ENCODE results near the gene UBE2QL1. TPM values are rescaled to one million over a fixed set of nuclear protein-coding genes. Genes with fewer than 3 reads are reported as not detected.

Gene UBE2QL1
- total RNA-seq, 4 donors from 2014 or later = 0.15 to 1.4 (median 0.28) TPM

DNA sequence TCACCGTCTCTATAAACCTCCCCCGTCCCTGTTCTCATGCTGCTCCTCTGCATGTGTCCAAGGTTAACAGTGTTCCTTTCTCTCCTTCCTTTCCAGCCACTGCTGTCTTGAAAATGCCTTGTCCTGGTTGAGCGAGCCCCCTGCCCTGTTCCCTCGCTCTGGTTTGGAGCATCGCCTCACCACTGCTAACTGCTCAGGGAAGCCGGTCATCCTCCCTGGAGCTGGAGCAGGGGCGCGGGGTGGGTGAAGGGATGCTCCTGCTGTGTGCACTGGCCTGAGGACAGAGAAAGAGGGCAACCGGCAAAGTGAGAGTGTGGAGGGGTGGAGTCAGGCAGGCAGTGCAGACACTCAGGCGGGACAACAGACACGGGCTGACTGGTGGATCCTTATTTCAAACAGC, 19.4 kb downstream of the UBE2QL1 start:
- no peak overlapping the region for H3K27ac ChIP-seq
- no peaks in the 10 kb centered on the region for H3K4me1 ChIP-seq
- H3K27me3 ChIP-seq = peaks cover 40% of the 10 kb centered on the region
- H3K4me3 ChIP-seq = no peak overlapping the region
- H3K9me3 ChIP-seq = peaks cover 0 to 9% (median 0%) of the 10 kb centered on the region in 3 donors
- H3K36me3 ChIP-seq = no peaks in the 10 kb centered on the region
- WGBS, 2 donors (ENCODE audit: low coverage in 1 of 2) = 16 to 33% methylated on average over 1 to 4 of the region's 11 CpGs
- TF ChIP-seq, protein P1, sequence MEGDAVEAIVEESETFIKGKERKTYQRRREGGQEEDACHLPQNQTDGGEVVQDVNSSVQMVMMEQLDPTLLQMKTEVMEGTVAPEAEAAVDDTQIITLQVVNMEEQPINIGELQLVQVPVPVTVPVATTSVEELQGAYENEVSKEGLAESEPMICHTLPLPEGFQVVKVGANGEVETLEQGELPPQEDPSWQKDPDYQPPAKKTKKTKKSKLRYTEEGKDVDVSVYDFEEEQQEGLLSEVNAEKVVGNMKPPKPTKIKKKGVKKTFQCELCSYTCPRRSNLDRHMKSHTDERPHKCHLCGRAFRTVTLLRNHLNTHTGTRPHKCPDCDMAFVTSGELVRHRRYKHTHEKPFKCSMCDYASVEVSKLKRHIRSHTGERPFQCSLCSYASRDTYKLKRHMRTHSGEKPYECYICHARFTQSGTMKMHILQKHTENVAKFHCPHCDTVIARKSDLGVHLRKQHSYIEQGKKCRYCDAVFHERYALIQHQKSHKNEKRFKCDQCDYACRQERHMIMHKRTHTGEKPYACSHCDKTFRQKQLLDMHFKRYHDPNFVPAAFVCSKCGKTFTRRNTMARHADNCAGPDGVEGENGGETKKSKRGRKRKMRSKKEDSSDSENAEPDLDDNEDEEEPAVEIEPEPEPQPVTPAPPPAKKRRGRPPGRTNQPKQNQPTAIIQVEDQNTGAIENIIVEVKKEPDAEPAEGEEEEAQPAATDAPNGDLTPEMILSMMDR (IDR thresholded peaks at IDR 0.05) = no peak
- TF ChIP-seq POLR2AphosphoS5 (IDR thresholded peaks at IDR 0.05) = no peak
- no peak for TF ChIP-seq POLR2A (IDR thresholded peaks at IDR 0.05)
- no peak for TF ChIP-seq EP300 (IDR thresholded peaks at IDR 0.05)
- no peak for ATAC-seq

DNA sequence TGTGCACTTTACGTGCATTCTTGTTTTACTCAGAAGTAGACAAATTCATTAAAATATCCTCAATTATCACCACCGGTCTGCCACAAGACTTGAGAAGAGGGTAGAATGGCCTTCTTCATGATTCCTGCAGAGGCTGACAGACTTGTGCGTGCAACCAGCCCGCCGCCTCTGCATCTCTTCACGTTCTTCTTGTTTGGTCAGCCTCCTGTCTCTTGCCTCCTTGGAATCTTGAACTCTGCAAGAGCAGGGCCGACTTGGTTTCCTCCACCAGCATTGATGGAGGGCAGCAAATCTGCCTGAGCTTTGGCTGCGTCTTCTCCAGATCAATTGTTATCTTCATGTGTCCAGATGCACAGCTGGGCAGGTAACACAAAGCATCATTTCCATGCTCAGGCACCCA, 20.2 kb downstream of the UBE2QL1 start:
- no peak for ATAC-seq
- no peaks in the 10 kb centered on the region for H3K4me1 ChIP-seq
- H3K36me3 ChIP-seq = no peaks in the 10 kb centered on the region
- H3K27me3 ChIP-seq = peaks cover 40% of the 10 kb centered on the region
- TF ChIP-seq POLR2AphosphoS5 (IDR thresholded peaks at IDR 0.05) (no peak), POLR2A (IDR thresholded peaks at IDR 0.05) (no peak), EP300 (IDR thresholded peaks at IDR 0.05) (no peak)
- TF ChIP-seq, protein P1 (IDR thresholded peaks at IDR 0.05) = no peak
- WGBS, 2 donors (ENCODE audit: low coverage in 1 of 2) = 86 to 88% methylated on average over 4 to 8 of the region's 8 CpGs
- no peak overlapping the region for H3K4me3 ChIP-seq
- peaks cover 0 to 9% (median 0%) of the 10 kb centered on the region in 3 donors for H3K9me3 ChIP-seq
- no peak overlapping the region for H3K27ac ChIP-seq

DNA sequence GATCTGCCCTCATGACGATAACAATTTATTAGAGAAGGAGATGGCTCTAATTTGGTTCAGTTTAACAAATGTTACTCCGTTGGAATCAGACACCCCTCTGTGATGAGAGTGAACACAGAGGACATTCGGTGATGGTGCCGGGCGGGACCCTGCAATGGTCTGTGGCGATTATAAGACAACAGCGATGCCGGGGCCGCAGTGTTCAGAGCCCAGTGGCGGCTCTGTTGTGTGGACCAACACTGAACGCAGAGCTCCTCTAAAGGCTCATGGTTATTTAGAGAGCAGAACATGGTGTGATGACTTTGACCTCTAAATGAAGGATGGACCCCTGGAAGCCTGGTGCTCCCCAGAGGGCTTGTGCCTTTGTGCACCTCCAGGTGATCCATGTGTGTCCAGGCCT, 21.2 kb downstream of the UBE2QL1 start:
- no peak for ATAC-seq
- WGBS, 2 donors (ENCODE audit: low coverage in 1 of 2) = 63 to 83% methylated on average over 2 to 3 of the region's 11 CpGs
- H3K4me3 ChIP-seq = no peak overlapping the region
- H3K4me1 ChIP-seq = no peaks in the 10 kb centered on the region
- no peak for TF ChIP-seq EP300 (IDR thresholded peaks at IDR 0.05)
- TF ChIP-seq POLR2AphosphoS5 (IDR thresholded peaks at IDR 0.05) = no peak
- TF ChIP-seq POLR2A (IDR thresholded peaks at IDR 0.05) = no peak
- TF ChIP-seq, protein P1 (IDR thresholded peaks at IDR 0.05) = no peak
- H3K36me3 ChIP-seq = no peaks in the 10 kb centered on the region
- peaks cover 0 to 9% (median 0%) of the 10 kb centered on the region in 3 donors for H3K9me3 ChIP-seq
- H3K27me3 ChIP-seq = peaks cover 40% of the 10 kb centered on the region
- H3K27ac ChIP-seq = no peak overlapping the region

DNA sequence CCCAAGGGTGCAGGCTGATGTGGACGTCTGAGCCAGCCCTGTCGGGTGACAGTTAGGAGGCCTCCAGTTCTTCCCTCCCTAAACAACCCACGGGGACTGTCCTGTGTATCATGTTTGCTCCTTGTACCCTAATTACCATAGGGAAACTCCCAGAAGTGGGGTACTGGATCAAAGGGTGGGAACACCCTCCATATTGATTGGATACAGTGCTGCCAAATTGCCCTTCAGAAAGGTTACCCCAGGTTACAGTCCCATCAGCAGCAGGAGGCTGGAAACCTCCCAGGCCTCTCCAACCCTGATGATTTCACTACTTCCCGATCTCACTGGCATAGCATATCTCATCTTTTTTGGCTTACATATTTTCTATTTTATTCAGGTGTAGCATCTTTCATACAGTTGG, 22.0 kb downstream of the UBE2QL1 start:
- ATAC-seq = no peak

DNA sequence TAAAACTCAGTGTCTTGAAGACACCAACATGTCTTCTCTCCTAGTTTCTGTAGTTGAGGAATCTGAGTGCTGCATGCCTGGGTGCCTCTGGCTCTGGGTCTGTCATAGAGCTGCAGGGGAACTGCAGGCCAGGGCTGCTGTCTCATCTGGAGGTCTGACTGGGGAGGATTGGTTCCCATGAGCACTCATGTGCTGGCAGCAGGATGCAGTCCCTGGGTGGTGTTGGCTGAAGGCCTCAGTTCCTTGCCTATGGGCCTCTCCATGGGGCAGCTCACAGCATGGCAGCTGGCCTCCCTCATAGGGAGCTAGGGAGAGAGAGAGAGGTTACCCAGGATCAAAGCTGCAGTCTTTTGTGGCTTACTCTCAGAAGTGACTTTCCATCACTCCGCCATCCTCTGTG, 22.6 kb downstream of the UBE2QL1 start:
- TF ChIP-seq POLR2A (IDR thresholded peaks at IDR 0.05) = no peak
- no peak for TF ChIP-seq EP300 (IDR thresholded peaks at IDR 0.05)
- TF ChIP-seq, protein P1 (IDR thresholded peaks at IDR 0.05) = no peak
- TF ChIP-seq POLR2AphosphoS5 (IDR thresholded peaks at IDR 0.05) = no peak
- Histone ChIP-seq H3K4me1 (no peaks in the 10 kb centered on the region), H3K36me3 (no peaks in the 10 kb centered on the region), H3K4me3 (no peak overlapping the region), H3K27me3 (peaks cover 33% of the 10 kb centered on the region), H3K9me3 (peaks cover 0 to 9% (median 0%) of the 10 kb centered on the region in 3 donors), H3K27ac (no peak overlapping the region)
- ATAC-seq = no peak
- 89% methylated on average over 1 of the region's 1 CpG; no CpG with 5 or more reads in 1 of the 2 donors for WGBS, 2 donors (ENCODE audit: low coverage in 1 of 2)

More for the DNA sequence above, 22.0 kb downstream of the UBE2QL1 start:
- no peak overlapping the region for H3K4me3 ChIP-seq
- peaks cover 39% of the 10 kb centered on the region for H3K27me3 ChIP-seq
- no peak overlapping the region for H3K27ac ChIP-seq
- TF ChIP-seq, protein P1 (IDR thresholded peaks at IDR 0.05) = no peak
- TF ChIP-seq EP300 (IDR thresholded peaks at IDR 0.05) (no peak), POLR2AphosphoS5 (IDR thresholded peaks at IDR 0.05) (no peak), POLR2A (IDR thresholded peaks at IDR 0.05) (no peak)
- H3K9me3 ChIP-seq = peaks cover 0 to 9% (median 0%) of the 10 kb centered on the region in 3 donors
- no peaks in the 10 kb centered on the region for H3K36me3 ChIP-seq
- H3K4me1 ChIP-seq = no peaks in the 10 kb centered on the region
- 93% methylated on average over 2 of the region's 4 CpGs; no CpG with 5 or more reads in 1 of the 2 donors for WGBS, 2 donors (ENCODE audit: low coverage in 1 of 2)

All from gastroesophageal sphincter (tissue), 4 donors.